Fibroblast of pulmonary artery (primary cell): ENCODE data around the gene RHEBL1.

Experiments
- DNase-seq: peaks from one replicate; pipeline ENCODE4 v3.0.0-alpha.2; 2010; ENCODE audit warnings: low read depth
- H3K4me3 ChIP-seq: replicated peaks from 2 replicates; pipeline ENCODE4 v1.5.1; 2011; ENCODE audit warnings: low read depth, mild to moderate bottlenecking, control low read depth, low read length, moderate library complexity
- TF ChIP-seq, protein P1 (sequence below): IDR thresholded peaks from 2 replicates; pipeline ENCODE4 v1.5.1; 2011; ENCODE audit warnings: mild to moderate bottlenecking, control low read depth, low read length, inconsistent platforms; ENCODE audit errors: missing control alignments

The RHEBL1 gene

DNA sequence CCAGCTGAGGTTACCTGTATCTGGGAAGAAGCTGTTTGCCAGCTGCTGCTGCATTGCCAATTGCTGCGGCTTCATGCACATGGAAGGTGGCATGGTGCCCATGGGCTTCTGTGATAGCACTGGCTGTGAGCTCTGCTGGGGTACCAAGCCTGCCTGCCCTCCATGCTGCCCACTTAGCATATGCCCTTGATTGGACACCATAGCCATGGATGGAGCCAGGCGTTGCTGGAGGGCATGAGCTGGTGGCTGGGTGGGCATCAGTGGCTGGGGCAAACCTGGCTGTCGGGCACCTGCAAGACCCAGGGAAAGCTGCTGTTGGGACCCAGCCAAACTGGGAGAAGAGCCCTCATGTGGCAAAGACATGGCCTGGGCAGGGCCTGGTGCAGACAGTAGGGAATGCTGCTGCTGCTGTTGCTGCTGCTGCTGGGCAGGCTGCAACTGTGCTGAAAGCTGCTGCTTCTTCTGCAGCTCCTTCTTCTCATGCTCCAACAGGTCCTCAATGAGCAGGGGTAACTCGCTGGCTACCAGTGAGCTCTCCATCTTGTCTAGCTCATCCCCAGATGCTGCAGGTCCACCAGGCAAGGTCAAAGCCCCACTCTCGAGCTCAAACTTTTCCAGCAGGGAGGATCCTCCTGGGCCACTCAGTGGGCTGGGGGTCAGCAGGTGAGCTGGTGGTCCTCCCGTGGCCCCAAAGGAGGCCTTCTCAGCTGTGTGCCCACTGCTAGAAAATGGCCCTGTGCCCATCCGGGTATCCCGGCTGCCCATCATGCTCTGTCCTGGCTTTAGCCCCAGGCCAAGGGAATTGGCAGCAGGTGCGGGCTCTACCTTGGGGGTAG, 32.5 kb downstream of the RHEBL1 start:
- DNase-seq: no peak
- TF ChIP-seq, protein P1, sequence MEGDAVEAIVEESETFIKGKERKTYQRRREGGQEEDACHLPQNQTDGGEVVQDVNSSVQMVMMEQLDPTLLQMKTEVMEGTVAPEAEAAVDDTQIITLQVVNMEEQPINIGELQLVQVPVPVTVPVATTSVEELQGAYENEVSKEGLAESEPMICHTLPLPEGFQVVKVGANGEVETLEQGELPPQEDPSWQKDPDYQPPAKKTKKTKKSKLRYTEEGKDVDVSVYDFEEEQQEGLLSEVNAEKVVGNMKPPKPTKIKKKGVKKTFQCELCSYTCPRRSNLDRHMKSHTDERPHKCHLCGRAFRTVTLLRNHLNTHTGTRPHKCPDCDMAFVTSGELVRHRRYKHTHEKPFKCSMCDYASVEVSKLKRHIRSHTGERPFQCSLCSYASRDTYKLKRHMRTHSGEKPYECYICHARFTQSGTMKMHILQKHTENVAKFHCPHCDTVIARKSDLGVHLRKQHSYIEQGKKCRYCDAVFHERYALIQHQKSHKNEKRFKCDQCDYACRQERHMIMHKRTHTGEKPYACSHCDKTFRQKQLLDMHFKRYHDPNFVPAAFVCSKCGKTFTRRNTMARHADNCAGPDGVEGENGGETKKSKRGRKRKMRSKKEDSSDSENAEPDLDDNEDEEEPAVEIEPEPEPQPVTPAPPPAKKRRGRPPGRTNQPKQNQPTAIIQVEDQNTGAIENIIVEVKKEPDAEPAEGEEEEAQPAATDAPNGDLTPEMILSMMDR: no peak
- H3K4me3 ChIP-seq: no peak overlapping the region

GRCh38 chr12:49036029-49036428, 33.8 kb downstream of the RHEBL1 start:
- no peak for DNase-seq
- TF ChIP-seq, protein P1: no peak
- H3K4me3 ChIP-seq: no peak overlapping the region

- DNase-seq: no peak
- TF ChIP-seq, protein P1: no peak
- H3K4me3 ChIP-seq: no peak overlapping the region
Observed at GRCh38 chr12:49034286-49034622, 35.5 kb downstream of the RHEBL1 start.

GRCh38 chr12:49033611-49034285, 36.0 kb downstream of the RHEBL1 start:
- TF ChIP-seq, protein P1: no peak
- H3K4me3 ChIP-seq: no peak overlapping the region
- no peak for DNase-seq

- DNase-seq: no peak
- TF ChIP-seq, protein P1: no peak
- no peak overlapping the region for H3K4me3 ChIP-seq
Observed at GRCh38 chr12:49032679-49033447, 36.9 kb downstream of the RHEBL1 start.

- no peak for DNase-seq
- TF ChIP-seq, protein P1: no peak
- H3K4me3 ChIP-seq: no peak overlapping the region
Observed at GRCh38 chr12:49032276-49032675, 37.5 kb downstream of the RHEBL1 start.
